ENCODE measurements around the gene MPLKIP. TPM values are rescaled to one million over a fixed set of nuclear protein-coding genes. Genes with fewer than 3 reads are reported as not detected.
"Not testable (repeated sequence)": the region's sequence is repeated elsewhere in the genome, so short reads cannot be mapped to it uniquely, and the experiment has no call there.

Gene MPLKIP
- total and polyA plus RNA-seq, 4 donors = 20.5 to 45.0 (median 31.7) TPM

GRCh38 chr7:40151504-40151903, 17.1 kb upstream of the MPLKIP start:
- no peak overlapping the region for H3K9ac ChIP-seq (ENCODE audit: low read depth in 1 of 2, low read length in 2 of 2)
- DNase-seq (ENCODE audit: low spot score) = no peak
- no peaks in the 10 kb centered on the region for H3K36me3 ChIP-seq (ENCODE audit: control insufficient read depth in 4 of 4, insufficient read depth in 3 of 4, low read depth in 1 of 4, low read length in 3 of 4)
- H3K27me3 ChIP-seq (ENCODE audit: control insufficient read depth in 4 of 4, insufficient read depth in 4 of 4, low read length in 3 of 4) = no peaks in the 10 kb centered on the region
- H3K4me3 ChIP-seq (ENCODE audit: low read depth in 1 of 3, low read length in 3 of 3) = no peak overlapping the region
- TF ChIP-seq YY1 (IDR thresholded peaks at IDR 0.05) (no peak), GABPA (IDR thresholded peaks at IDR 0.05 in 1 of 2, conservative IDR thresholded peaks at IDR 0.05 in 1 of 2) (no peak), RXRA (IDR thresholded peaks at IDR 0.05) (no peak), HNF4A (conservative IDR thresholded peaks at IDR 0.05) (no peak), HNF4G (IDR thresholded peaks at IDR 0.05) (no peak), JUND (IDR thresholded peaks at IDR 0.05) (no peak), ATF3 (IDR thresholded peaks at IDR 0.05) (no peak), SP1 (IDR thresholded peaks at IDR 0.05) (no peak), NR2F2 (IDR thresholded peaks at IDR 0.05) (no peak), MAX (IDR thresholded peaks at IDR 0.05) (no peak), ZBTB33 (IDR thresholded peaks at IDR 0.05) (no peak), TAF1 (conservative IDR thresholded peaks at IDR 0.05) (no peak)
- peaks cover 0 to 2% (median 0%) of the 10 kb centered on the region in 4 donors for H3K4me1 ChIP-seq (ENCODE audit: control insufficient read depth in 4 of 4, insufficient read depth in 4 of 4, low read length in 3 of 4)
- 79% methylated on average over 1 of the region's 1 CpG for whole genome bisulfite sequencing
- no peaks in the 10 kb centered on the region for H3K9me3 ChIP-seq (ENCODE audit: control insufficient read depth in 4 of 4, low read length in 3 of 4)
- no peak overlapping the region for H3K27ac ChIP-seq (ENCODE audit: low read depth in 1 of 2, low read length in 2 of 2)

GRCh38 chr7:40148671-40149070, 14.2 kb upstream of the MPLKIP start:
- H3K4me1 ChIP-seq (ENCODE audit: control insufficient read depth in 4 of 4, insufficient read depth in 4 of 4, low read length in 3 of 4) = peaks cover 0 to 2% (median 0%) of the 10 kb centered on the region in 4 donors
- 90% methylated on average over 2 of the region's 2 CpGs for WGBS

GRCh38 chr7:40148247-40148580, 13.8 kb upstream of the MPLKIP start:
- not testable (repeated sequence) for DNase-seq (ENCODE audit: low spot score); H3K4me3 ChIP-seq (ENCODE audit: low read depth in 1 of 3, low read length in 3 of 3); H3K4me1 ChIP-seq (ENCODE audit: control insufficient read depth in 4 of 4, insufficient read depth in 4 of 4, low read length in 3 of 4); H3K36me3 ChIP-seq (ENCODE audit: control insufficient read depth in 4 of 4, insufficient read depth in 3 of 4, low read depth in 1 of 4, low read length in 3 of 4); H3K9me3 ChIP-seq (ENCODE audit: control insufficient read depth in 4 of 4, low read length in 3 of 4); H3K27ac ChIP-seq (ENCODE audit: low read depth in 1 of 2, low read length in 2 of 2); H3K27me3 ChIP-seq (ENCODE audit: control insufficient read depth in 4 of 4, insufficient read depth in 4 of 4, low read length in 3 of 4); H3K9ac ChIP-seq (ENCODE audit: low read depth in 1 of 2, low read length in 2 of 2)
- 96% methylated on average over 7 of the region's 7 CpGs for WGBS

More at GRCh38 chr7:40148671-40149070, 14.2 kb upstream of the MPLKIP start:
- no peak overlapping the region for H3K27ac ChIP-seq (ENCODE audit: low read depth in 1 of 2, low read length in 2 of 2)
- no peaks in the 10 kb centered on the region for H3K27me3 ChIP-seq (ENCODE audit: control insufficient read depth in 4 of 4, insufficient read depth in 4 of 4, low read length in 3 of 4)
- no peaks in the 10 kb centered on the region for H3K36me3 ChIP-seq (ENCODE audit: control insufficient read depth in 4 of 4, insufficient read depth in 3 of 4, low read depth in 1 of 4, low read length in 3 of 4)
- no peaks in the 10 kb centered on the region for H3K9me3 ChIP-seq (ENCODE audit: control insufficient read depth in 4 of 4, low read length in 3 of 4)
- no peak for TF ChIP-seq FOXA1 (IDR thresholded peaks at IDR 0.05)
- no peak for TF ChIP-seq ATF3 (IDR thresholded peaks at IDR 0.05)
- no peak for TF ChIP-seq SP1 (IDR thresholded peaks at IDR 0.05)
- no peak for TF ChIP-seq HNF4A (conservative IDR thresholded peaks at IDR 0.05)
- TF ChIP-seq EGR1 (IDR thresholded peaks at IDR 0.05; ENCODE audit: low read depth in 2 of 2) = no peak
- no peak for TF ChIP-seq RXRA (IDR thresholded peaks at IDR 0.05)
- no peak for TF ChIP-seq TAF1 (conservative IDR thresholded peaks at IDR 0.05)
- no peak for TF ChIP-seq NR2F2 (IDR thresholded peaks at IDR 0.05)
- TF ChIP-seq HNF4G (IDR thresholded peaks at IDR 0.05) = no peak
- no peak for TF ChIP-seq CTCF (IDR thresholded peaks at IDR 0.05; ENCODE audit: low read depth, low read length, missing input control)
- no peak for TF ChIP-seq YY1 (IDR thresholded peaks at IDR 0.05)
- TF ChIP-seq MAX (IDR thresholded peaks at IDR 0.05) = no peak
- DNase-seq (ENCODE audit: low spot score) = no peak
- no peak overlapping the region for H3K4me3 ChIP-seq (ENCODE audit: low read depth in 1 of 3, low read length in 3 of 3)
- no peak overlapping the region for H3K9ac ChIP-seq (ENCODE audit: low read depth in 1 of 2, low read length in 2 of 2)
